Measurements from ENCODE around the gene GNG2. TPM values are rescaled to one million over a fixed set of nuclear protein-coding genes. Genes with fewer than 3 reads are reported as not detected.
"Not testable (repeated sequence)": the region's sequence is repeated elsewhere in the genome, so short reads cannot be mapped to it uniquely, and the experiment has no call there.

GNG2 gene
- total RNA-seq, 8 experiments from 2014 or later = 0.36 to 184 (median 133) TPM

DNA sequence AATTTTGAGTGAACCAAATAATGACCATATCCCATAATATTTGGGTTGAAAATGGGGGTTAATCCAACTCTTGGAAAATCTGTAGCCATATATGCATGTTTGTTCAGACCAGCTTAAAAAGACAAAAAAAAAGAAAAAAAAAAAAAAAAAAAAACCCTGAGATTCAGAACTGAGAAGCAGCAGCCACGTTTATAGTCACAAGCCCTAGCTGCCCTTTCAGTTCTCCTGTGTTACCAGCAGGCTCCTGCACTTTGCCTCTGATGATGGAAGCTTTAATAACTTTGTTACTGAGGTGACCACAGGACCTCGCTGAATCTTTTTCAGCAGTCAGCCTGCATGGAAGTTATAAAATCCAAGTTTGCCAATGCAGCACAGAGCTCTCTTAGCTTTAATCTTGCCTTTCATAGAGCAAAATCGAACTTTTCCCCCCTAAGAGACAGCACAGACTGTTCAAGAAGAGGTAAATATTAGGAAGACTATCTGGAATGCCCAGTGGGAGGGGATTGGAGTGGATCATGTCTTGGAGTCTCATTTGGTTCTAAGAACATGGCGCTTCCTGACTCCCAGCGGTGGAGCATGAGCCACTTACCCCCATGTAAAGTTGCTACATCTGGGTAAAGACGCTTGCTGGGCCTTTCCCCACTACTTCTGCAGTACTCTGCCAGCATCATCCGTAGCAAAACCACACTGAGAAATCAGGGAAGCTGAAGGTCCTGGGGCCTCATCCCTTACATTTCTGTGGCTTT lies 20.6 kb downstream of the GNG2 start:
- 0 to 86% (median 60%) methylated on average over 3 to 6 of the region's 7 CpGs for whole genome bisulfite sequencing, 10 experiments
- Histone ChIP-seq H3K27ac (no peak overlapping the region), H3K4me3 (no peak overlapping the region), H3K4me1 (replicated peaks in 1 of 2) (peaks cover 8 to 9% of the 10 kb centered on the region in 2 donors)
- ATAC-seq (replicated peaks in 6 of 8) = peak in 2 of 8 experiments; percentile 27 to 72
- in situ Hi-C loops (cut with MboI; ENCODE audit: low pct_unique_long_range_greater_than_20kb in 2 of 9, low sequenced_read_pairs in 9 of 9, unreplicated experiment in 9 of 9) = no loop called here

DNA sequence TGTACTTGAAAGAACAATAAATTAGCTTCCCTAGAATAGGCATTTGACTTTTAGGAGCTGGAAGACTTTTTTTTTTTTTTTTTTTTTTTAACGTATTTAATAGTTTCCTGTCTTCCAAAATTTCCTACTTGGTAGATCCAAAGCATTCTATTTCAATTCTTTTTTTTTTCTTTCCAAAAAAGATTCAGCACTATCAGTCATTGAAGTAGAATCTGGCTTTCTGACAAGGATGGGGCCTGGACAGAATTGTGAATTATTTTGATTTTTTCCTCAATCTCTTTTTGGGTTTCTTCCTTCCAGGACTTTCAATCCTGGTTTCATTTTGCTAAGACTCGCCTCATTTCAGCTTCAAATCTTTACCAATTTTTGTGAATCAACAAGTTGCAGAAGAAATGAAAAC lies 21.2 kb downstream of the GNG2 start:
- in situ Hi-C loops (cut with MboI; ENCODE audit: low pct_unique_long_range_greater_than_20kb in 2 of 9, low sequenced_read_pairs in 9 of 9, unreplicated experiment in 9 of 9) = no loop called here
- no peak overlapping the region for H3K4me3 ChIP-seq
- WGBS, 10 experiments = 15 to 100% (median 87%) methylated on average over 1 to 2 of the region's 2 CpGs
- peaks cover 8 to 9% of the 10 kb centered on the region in 2 donors for H3K4me1 ChIP-seq (replicated peaks in 1 of 2)
- no peak for ATAC-seq (replicated peaks in 6 of 8)
- no peak overlapping the region for H3K27ac ChIP-seq

DNA sequence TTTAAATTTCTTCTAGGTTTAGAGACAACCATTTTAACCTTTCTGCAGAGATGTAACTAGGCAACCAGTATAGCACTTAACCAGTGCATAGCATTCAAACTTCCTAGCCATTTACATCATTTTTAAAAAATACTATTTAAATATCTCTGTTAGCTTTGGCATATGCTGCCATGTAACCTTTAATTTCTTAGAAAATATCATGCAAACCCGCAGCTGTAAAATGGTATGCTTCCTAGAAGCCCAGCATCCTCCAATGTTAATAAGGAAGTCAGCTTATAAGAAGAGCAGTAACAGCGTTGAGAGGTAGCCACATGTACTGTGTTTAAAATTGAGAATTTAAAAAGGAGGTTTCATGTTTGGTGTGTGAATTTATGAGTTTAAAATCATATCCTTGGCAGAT lies 22.8 kb downstream of the GNG2 start:
- Histone ChIP-seq H3K27ac (no peak overlapping the region), H3K4me1 (replicated peaks in 1 of 2) (peaks cover 0 to 3% of the 10 kb centered on the region in 2 donors), H3K4me3 (no peak overlapping the region)
- 79 to 100% (median 100%) methylated on average over 1 to 2 of the region's 2 CpGs; no CpG with 5 or more reads in 1 of the 10 experiments for WGBS, 10 experiments
- no peak for ATAC-seq (replicated peaks in 6 of 8)
- in situ Hi-C loops (cut with MboI; ENCODE audit: low pct_unique_long_range_greater_than_20kb in 2 of 9, low sequenced_read_pairs in 9 of 9, unreplicated experiment in 9 of 9) = no loop called here

DNA sequence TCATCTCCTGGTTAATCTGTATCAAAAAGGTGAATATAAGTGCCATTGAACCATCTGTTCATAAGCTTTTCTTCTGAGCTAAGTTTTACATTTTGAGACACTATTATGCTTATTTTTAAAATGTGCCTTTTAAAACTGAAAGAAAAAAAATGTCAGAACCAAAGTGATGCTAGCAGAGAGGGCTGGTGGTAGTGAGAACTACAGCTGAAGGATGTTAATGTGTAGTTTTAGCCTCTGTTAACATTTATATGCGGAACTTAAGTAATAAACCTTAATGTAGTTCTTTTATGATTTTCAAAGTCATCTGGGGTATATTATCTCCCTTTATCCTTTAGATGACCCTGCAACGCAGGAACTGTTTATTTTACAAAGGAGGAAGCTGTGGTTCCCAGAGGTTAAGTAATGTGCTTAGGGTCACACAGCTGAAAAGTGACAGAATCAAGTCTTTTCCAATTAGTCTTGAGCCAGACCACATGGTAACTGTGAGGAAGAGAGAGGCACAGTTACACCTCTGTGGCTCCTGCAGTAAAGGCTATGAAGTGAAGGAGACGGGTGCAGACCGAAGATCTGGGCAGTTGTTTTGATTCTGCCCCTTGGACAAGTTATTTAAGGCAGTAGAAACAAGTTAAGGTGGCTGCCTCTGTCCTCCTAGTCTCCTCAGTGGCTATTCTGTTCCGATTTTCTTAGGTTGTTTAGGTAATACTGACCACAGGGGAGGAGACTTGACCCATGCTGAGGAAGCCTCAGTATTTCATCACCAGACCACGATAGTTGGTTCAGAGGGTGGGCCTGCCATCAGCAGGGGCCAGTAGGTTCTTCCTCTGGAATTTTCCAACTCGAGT lies 23.9 kb downstream of the GNG2 start:
- peaks cover 0 to 3% of the 10 kb centered on the region in 2 donors for H3K4me1 ChIP-seq (replicated peaks in 1 of 2)
- H3K27ac ChIP-seq = no peak overlapping the region
- 0 to 100% (median 56%) methylated on average over 1 to 6 of the region's 7 CpGs; no CpG with 5 or more reads in 1 of the 10 experiments for WGBS, 10 experiments
- ATAC-seq (replicated peaks in 6 of 8) = peak in 2 of 8 experiments; percentile 33 to 43
- in situ Hi-C loops (cut with MboI; ENCODE audit: low pct_unique_long_range_greater_than_20kb in 2 of 9, low sequenced_read_pairs in 9 of 9, unreplicated experiment in 9 of 9) = no loop called here
- H3K4me3 ChIP-seq = no peak overlapping the region

DNA sequence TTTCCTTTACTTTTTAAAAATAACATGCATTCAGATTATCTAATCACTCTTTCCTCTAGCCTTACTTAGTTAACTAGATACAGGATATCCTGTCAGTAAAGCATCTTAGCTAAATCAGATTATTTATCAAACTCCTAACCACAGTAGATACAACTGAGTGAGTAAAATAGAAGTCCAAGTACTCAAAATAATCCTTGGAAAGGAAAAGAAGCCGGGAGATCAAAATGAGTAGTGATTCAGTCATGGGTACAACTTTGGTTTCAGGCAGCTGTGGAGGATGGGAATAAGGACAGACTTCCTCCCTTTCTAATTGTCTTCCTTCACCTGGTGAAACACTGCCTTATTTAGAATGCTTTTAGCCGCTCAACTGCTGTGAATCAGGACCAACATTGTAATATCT lies 29.4 kb downstream of the GNG2 start:
- no peak for ATAC-seq (replicated peaks in 6 of 8)
- Histone ChIP-seq H3K4me1 (replicated peaks in 1 of 2) (no peaks in the 10 kb centered on the region), H3K4me3 (no peak overlapping the region), H3K27ac (no peak overlapping the region)
- in situ Hi-C loops (cut with MboI; ENCODE audit: low pct_unique_long_range_greater_than_20kb in 2 of 9, low sequenced_read_pairs in 9 of 9, unreplicated experiment in 9 of 9) = no loop called here
- 0 to 100% (median 87%) methylated on average over 1 to 2 of the region's 2 CpGs; no CpG with 5 or more reads in 3 of the 10 experiments for WGBS, 10 experiments

DNA sequence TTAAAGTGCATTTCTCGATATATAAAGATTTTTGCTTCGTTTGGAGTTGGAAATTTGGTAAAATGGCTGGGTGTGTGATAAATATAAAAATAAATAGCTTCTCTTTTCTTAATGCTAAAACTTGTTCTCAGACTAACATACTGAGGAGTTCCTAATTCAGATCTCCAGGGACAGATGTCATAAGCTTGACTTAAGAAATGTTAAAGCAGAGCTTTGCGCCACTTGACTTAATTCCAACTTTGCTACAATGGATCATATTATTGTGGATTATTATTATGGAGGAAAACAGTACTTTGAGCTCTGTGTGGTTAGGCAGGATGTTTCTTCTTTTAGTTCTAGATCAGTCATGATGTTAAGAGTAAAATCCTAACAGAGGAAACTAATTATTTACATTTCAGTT lies 33.8 kb downstream of the GNG2 start:
- 33 to 100% (median 95%) methylated on average over 1 to 3 of the region's 3 CpGs for WGBS, 10 experiments
- no peak for ATAC-seq (replicated peaks in 6 of 8)
- no peaks in the 10 kb centered on the region for H3K4me1 ChIP-seq (replicated peaks in 1 of 2)
- no peak overlapping the region for H3K27ac ChIP-seq
- in situ Hi-C loops (cut with MboI; ENCODE audit: low pct_unique_long_range_greater_than_20kb in 2 of 9, low sequenced_read_pairs in 9 of 9, unreplicated experiment in 9 of 9) = no loop called here
- no peak overlapping the region for H3K4me3 ChIP-seq

DNA sequence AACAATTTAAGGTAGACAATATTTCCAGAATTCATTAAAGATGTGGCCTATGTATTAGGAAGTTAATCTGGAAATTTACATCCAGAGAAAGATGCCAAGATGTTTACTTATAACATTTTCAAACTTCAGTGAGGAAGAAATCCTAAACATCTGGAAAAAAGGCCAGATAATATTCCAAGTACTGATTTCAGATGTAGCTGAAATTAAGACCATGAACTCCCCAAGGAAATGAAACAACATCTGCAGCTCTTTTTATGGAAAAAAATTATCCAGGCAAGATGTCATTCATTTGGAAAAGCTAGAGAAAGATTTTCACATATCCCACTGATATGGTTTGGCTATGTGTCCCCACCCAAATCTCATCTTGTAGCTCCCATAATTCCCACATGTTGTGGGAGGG lies 35.0 kb downstream of the GNG2 start:
- in situ Hi-C loops (cut with MboI; ENCODE audit: low pct_unique_long_range_greater_than_20kb in 2 of 9, low sequenced_read_pairs in 9 of 9, unreplicated experiment in 9 of 9) = no loop called here
- Histone ChIP-seq H3K4me3 (no peak overlapping the region), H3K27ac (no peak overlapping the region), H3K4me1 (replicated peaks in 1 of 2) (no peaks in the 10 kb centered on the region)
- no peak for ATAC-seq (replicated peaks in 6 of 8)

DNA sequence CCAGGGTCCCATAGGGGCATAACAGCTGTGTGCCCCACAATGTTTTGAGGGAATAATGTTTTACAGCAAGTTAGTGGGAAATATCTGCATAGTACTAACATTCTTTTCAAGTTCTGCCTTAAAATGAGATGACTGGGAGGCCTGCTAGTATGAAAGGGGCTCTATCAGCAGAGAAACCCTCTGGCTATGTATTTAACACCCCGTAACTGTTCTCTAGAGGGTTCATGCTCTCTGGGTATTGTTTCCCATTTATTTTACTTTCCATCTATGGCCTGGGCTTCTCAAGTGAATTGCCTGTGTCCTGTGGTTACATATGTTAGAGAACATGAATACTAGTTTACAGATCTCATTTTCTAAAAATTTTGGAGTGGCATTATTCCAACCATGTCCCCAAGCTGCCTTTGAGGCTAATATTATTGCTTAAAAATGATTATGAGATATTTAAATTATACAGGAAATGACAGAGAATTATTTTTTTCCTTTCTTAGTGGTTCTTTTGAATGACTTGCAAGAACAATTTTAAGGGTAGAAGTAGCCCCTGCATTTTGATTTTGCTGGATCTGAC lies 37.5 kb downstream of the GNG2 start:
- no peak for ATAC-seq (replicated peaks in 6 of 8)
- Histone ChIP-seq H3K4me1 (replicated peaks in 1 of 2) (no peaks in the 10 kb centered on the region), H3K27ac (no peak overlapping the region), H3K4me3 (no peak overlapping the region)
- 83 to 100% (median 95%) methylated on average over 1 of the region's 1 CpG; no CpG with 5 or more reads in 4 of the 10 experiments for whole genome bisulfite sequencing, 10 experiments
- in situ Hi-C loops (cut with MboI; ENCODE audit: low pct_unique_long_range_greater_than_20kb in 2 of 9, low sequenced_read_pairs in 9 of 9, unreplicated experiment in 9 of 9) = no loop called here

DNA sequence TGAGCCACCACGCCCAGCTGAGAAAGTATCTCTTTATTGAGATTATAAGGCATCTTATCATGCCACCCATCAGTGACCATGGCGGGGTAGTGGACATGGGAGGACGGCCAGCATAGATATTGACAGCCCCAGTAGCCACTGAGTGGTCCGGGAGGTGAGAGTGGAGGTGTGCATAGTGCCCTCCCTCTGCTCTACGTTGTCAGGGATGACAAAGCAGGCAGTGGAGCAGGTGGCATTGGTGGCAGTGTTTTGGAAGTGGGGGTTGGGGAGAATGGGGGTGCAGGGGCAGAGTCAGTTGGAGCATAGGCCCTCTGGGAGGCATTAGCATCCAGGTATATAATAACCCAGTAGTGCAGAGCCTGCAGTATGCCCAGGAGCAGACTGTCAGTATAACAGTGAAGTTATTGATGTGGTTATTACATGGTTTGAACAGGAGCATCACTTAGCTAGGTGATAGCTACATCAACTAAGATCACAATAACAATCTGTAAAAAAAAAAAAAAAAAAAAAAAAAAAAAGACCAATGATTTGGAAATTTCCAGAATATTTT lies 41.1 kb downstream of the GNG2 start:
- in situ Hi-C loops (cut with MboI; ENCODE audit: low pct_unique_long_range_greater_than_20kb in 2 of 9, low sequenced_read_pairs in 9 of 9, unreplicated experiment in 9 of 9) = no loop called here

DNA sequence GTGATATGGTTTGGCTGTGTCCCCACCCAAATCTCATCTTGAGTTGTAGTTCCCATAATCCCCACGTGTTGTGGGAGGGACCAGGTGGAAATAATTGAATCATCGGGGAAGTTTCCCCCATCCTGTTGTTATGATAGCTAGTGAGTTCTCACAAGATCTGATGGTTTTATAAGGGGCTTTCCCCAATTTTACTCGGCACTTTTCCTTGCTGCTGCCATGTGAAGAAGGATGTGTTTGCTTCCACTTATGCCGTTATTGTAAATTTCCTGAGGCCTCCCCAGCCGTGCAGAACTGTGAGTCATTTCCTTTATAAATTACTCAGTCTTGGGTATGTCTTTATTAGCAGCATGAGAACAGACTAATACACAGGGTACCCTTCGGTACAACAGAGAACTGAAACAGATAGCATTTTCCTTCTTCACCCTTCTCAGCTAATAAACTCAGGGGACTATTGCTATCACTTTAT lies 45.3 kb downstream of the GNG2 start:
- H3K4me3 ChIP-seq; H3K27ac ChIP-seq; in situ Hi-C loops (cut with MboI; ENCODE audit: low pct_unique_long_range_greater_than_20kb in 2 of 9, low sequenced_read_pairs in 9 of 9, unreplicated experiment in 9 of 9); H3K4me1 ChIP-seq (replicated peaks in 1 of 2): not testable (repeated sequence)
- 17 to 85% (median 52%) methylated on average over 1 to 5 of the region's 6 CpGs for WGBS, 10 experiments
- peak in 7 of 8 experiments; percentile 75 to 97 (median 92) for ATAC-seq (replicated peaks in 6 of 8)

More for the DNA sequence above, 41.1 kb downstream of the GNG2 start:
- ATAC-seq (replicated peaks in 6 of 8) = no peak
- Histone ChIP-seq H3K4me3 (no peak overlapping the region), H3K4me1 (replicated peaks in 1 of 2) (no peaks in the 10 kb centered on the region), H3K27ac (no peak overlapping the region)
- 94 to 100% methylated on average over 1 to 3 of the region's 5 CpGs; no CpG with 5 or more reads in 8 of the 10 experiments for WGBS, 10 experiments

DNA sequence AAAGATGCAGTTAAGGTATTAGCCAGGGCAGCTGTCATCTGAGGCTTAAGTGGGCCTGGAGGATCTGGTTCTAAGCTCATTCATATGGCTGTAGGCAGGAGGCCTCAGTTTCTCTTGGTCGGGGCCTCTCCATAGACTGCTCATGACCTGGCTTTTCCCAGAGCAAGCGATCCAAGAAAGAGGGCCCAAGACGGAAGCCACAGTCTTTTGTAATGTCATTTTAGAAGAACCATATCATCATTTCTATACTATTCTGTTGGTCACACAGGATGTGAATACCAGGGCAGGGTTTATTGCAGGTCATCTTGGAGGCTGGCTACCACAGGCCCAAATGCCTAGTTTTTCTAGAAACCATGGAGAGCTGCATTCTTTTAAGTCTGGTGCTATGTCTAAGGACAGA lies 47.7 kb downstream of the GNG2 start:
- ATAC-seq (replicated peaks in 6 of 8) = no peak
- Histone ChIP-seq H3K4me1 (replicated peaks in 1 of 2) (no peaks in the 10 kb centered on the region), H3K4me3 (no peak overlapping the region), H3K27ac (no peak overlapping the region)
- in situ Hi-C loops (cut with MboI; ENCODE audit: low pct_unique_long_range_greater_than_20kb in 2 of 9, low sequenced_read_pairs in 9 of 9, unreplicated experiment in 9 of 9) = no loop called here
- WGBS, 10 experiments = 72 to 100% (median 87%) methylated on average over 1 to 3 of the region's 3 CpGs; no CpG with 5 or more reads in 4 of the 10 experiments

DNA sequence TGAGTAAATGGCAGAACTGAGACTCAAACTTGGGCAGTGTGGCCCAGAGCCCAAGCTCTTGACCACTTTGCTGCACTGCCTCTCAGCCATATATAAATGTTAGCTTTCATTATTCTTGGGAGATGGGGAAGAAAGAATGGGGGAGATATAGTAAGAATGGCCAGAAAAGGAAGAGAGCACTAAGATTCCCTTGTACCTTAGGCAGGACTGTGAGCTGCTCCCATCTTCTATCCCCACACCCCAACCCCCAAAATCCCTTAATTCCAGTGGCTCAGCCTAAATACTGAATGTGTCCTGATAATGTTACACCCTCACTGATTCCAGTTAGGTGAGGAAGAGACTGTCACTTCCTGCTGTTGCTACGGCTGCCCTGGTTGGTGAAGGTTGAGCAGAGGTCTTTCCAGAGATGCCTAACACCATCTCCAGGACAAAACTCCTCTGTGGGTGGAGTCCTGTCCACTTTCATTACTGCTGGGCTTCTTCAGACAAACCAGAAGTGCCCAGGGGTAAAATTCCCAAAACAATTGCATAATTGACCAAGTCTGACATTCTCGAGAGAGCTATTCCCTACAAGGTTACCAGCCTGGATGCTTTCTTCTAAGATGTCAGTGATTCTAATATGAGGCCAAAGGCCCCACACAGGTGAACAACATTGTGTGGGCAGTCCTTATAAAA lies 51.8 kb downstream of the GNG2 start:
- in situ Hi-C loops (cut with MboI; ENCODE audit: low pct_unique_long_range_greater_than_20kb in 2 of 9, low sequenced_read_pairs in 9 of 9, unreplicated experiment in 9 of 9) = no loop called here
- H3K4me3 ChIP-seq = no peak overlapping the region
- ATAC-seq (replicated peaks in 6 of 8) = no peak
- H3K27ac ChIP-seq = no peak overlapping the region
- H3K4me1 ChIP-seq (replicated peaks in 1 of 2) = peaks cover 0 to 2% of the 10 kb centered on the region in 2 donors
- WGBS, 10 experiments = 73 to 100% (median 80%) methylated on average over 1 to 2 of the region's 2 CpGs; no CpG with 5 or more reads in 5 of the 10 experiments

All from motor neuron (in vitro differentiated cells).